ENCODE measurements around the gene TRIM54. TPM values are rescaled to one million over a fixed set of nuclear protein-coding genes. Genes with fewer than 3 reads are reported as not detected.
A peak's percentile ranks its signal among the peaks of the same experiment; 100 is the strongest.

Gene TRIM54
- total RNA-seq, 2 experiments from 2014 or later = not detected

DNA sequence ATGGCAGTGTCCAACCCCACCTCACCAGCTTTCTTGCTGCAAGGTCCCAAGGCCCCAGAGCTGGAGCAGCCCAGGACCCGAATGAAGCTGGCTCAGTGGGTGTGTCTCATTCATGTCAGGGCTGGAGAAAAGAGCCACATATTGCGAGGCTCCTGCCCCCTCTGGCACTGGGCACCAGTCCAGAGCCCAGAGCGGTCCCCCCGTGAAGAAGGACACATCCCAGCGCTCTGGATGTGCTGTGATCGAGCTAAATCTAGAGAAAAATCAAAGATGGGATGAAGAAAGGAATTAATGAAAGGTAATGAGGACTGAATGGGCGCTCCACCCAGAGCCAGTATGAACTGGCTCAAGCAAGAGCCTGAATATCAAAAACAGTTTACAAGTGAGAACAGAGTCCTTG is 53.9 kb downstream of the TRIM54 start:
- no peaks in the 10 kb centered on the region for H3K9me3 Mint-ChIP-seq
- POLR2A ChIA-PET = interaction anchor here (1.7 kb wide), 1 partner anchor 13 kb away, joined by 6 read pairs; the partner anchor contains the start of gene MPV17
- peaks cover 81% of the 10 kb centered on the region for H3K36me3 ChIP-seq (ENCODE audit: insufficient read depth, low read length)
- peaks cover 82% of the 10 kb centered on the region for H3K36me3 Mint-ChIP-seq (ENCODE audit: low read depth)
- H3K27ac ChIP-seq (ENCODE audit: low read depth in 1 of 2, low read length in 2 of 2) = no peak overlapping the region
- no peaks in the 10 kb centered on the region for H3K4me1 Mint-ChIP-seq (ENCODE audit: low read depth)
- DNase-seq = no peak
- H3K4me3 ChIP-seq (ENCODE audit: low read length) = no peak overlapping the region
- no peak for ATAC-seq (ENCODE audit: poor library complexity)
- no peak overlapping the region for H3K27ac Mint-ChIP-seq
- H3K4me3 Mint-ChIP-seq = no peak overlapping the region
- H3K9me3 ChIP-seq (ENCODE audit: control insufficient read depth in 1 of 2, insufficient read depth in 1 of 2, low read length in 2 of 2) = no peaks in the 10 kb centered on the region
- intact Hi-C loops (cut with DNase I, micrococcal nuclease) = no loop called here
- TF ChIP-seq CTCF (IDR thresholded peaks at IDR 0.05) = no peak
- CTCF ChIA-PET = no interaction called here
- H3K27me3 ChIP-seq (ENCODE audit: control insufficient read depth in 1 of 2, insufficient read depth in 2 of 2, low read length in 2 of 2) = no peaks in the 10 kb centered on the region
- H3K27me3 Mint-ChIP-seq = no peaks in the 10 kb centered on the region
- no peaks in the 10 kb centered on the region for H3K4me1 ChIP-seq (ENCODE audit: insufficient read depth, low read length)

DNA sequence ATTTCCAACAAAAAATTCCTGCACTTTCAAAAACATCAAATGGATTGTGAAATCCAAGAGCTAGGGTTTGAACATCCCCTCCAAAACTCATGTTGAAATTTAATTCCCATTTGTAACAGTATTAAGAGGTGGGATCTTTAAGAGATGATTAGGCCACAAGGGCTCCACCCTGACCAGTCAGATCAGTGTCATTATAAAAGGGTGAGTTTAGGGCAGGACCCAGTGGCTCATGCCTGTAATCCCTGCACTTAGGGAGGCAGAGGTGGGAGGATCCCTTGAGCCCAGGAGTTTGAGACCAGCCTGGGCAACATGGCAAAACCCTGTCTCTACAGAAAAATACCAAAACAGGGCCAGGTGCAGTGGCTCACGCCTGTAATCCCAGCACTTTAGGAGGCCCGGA is 65.4 kb downstream of the TRIM54 start:
- Mint-ChIP-seq H3K36me3 (ENCODE audit: low read depth) (peaks cover 42% of the 10 kb centered on the region), H3K4me1 (ENCODE audit: low read depth) (peaks cover 35% of the 10 kb centered on the region), H3K27ac (peak overlapping the region; percentile 27), H3K27me3 (no peaks in the 10 kb centered on the region), H3K4me3 (no peak overlapping the region), H3K9me3 (no peaks in the 10 kb centered on the region)
- no peak for ATAC-seq (ENCODE audit: poor library complexity)
- TF ChIP-seq CTCF (IDR thresholded peaks at IDR 0.05) = no peak
- Histone ChIP-seq H3K4me1 (ENCODE audit: insufficient read depth, low read length) (peaks cover 7% of the 10 kb centered on the region), H3K4me3 (ENCODE audit: low read length) (no peak overlapping the region), H3K27ac (ENCODE audit: low read depth in 1 of 2, low read length in 2 of 2) (no peak overlapping the region), H3K36me3 (ENCODE audit: insufficient read depth, low read length) (peaks cover 17% of the 10 kb centered on the region), H3K27me3 (ENCODE audit: control insufficient read depth in 1 of 2, insufficient read depth in 2 of 2, low read length in 2 of 2) (no peaks in the 10 kb centered on the region), H3K9me3 (ENCODE audit: control insufficient read depth in 1 of 2, insufficient read depth in 1 of 2, low read length in 2 of 2) (no peaks in the 10 kb centered on the region)
- POLR2A ChIA-PET = no interaction called here
- intact Hi-C loops (cut with DNase I, micrococcal nuclease) = no loop called here
- CTCF ChIA-PET = no interaction called here
- DNase-seq = no peak

GRCh38 chr2:27350106-27350693 is 68.0 kb downstream of the TRIM54 start:
- Mint-ChIP-seq H3K36me3 (ENCODE audit: low read depth) (peaks cover 29% of the 10 kb centered on the region), H3K27me3 (no peaks in the 10 kb centered on the region), H3K9me3 (no peaks in the 10 kb centered on the region), H3K4me3 (no peak overlapping the region), H3K27ac (no peak overlapping the region), H3K4me1 (ENCODE audit: low read depth) (peaks cover 52% of the 10 kb centered on the region)
- no peak for ATAC-seq (ENCODE audit: poor library complexity)
- TF ChIP-seq CTCF (IDR thresholded peaks at IDR 0.05) = no peak
- no peaks in the 10 kb centered on the region for H3K9me3 ChIP-seq (ENCODE audit: control insufficient read depth in 1 of 2, insufficient read depth in 1 of 2, low read length in 2 of 2)
- no peak for DNase-seq
- H3K4me3 ChIP-seq (ENCODE audit: low read length) = no peak overlapping the region
- peaks cover 22% of the 10 kb centered on the region for H3K4me1 ChIP-seq (ENCODE audit: insufficient read depth, low read length)
- H3K27me3 ChIP-seq (ENCODE audit: control insufficient read depth in 1 of 2, insufficient read depth in 2 of 2, low read length in 2 of 2) = no peaks in the 10 kb centered on the region
- intact Hi-C loops (cut with DNase I, micrococcal nuclease) = no loop called here
- ChIA-PET CTCF (no interaction called here), POLR2A (interaction anchor here (1.1 kb wide), 1 partner anchor 47 kb away, joined by 4 read pairs; no protein-coding TSS in a partner anchor)
- peaks cover 9% of the 10 kb centered on the region for H3K36me3 ChIP-seq (ENCODE audit: insufficient read depth, low read length)
- H3K27ac ChIP-seq (ENCODE audit: low read depth in 1 of 2, low read length in 2 of 2) = no peak overlapping the region
